Sigmoid colon (tissue), 7 donors: ENCODE measurements around the gene MORN1. TPM values are rescaled to one million over a fixed set of nuclear protein-coding genes. Genes with fewer than 3 reads are reported as not detected.

Experiments used
- DNase-seq: peaks from one replicate; pipeline ENCODE4 v3.0.0-alpha.2; 2019
- H3K27ac ChIP-seq, 4 donors: fragments of 200-600 bp; sonication (generic); one replicate each; pipeline ENCODE4 v1.5.1; 2016 to 2019; ENCODE audit warnings: mild to moderate bottlenecking in 1 of 4
- H3K27me3 ChIP-seq, 3 donors: fragments of 200-600 bp; sonication (generic); one replicate each; pipeline ENCODE4 v1.5.1; 2019; ENCODE audit warnings: mild to moderate bottlenecking in 1 of 3
- H3K36me3 ChIP-seq, 4 donors: fragments of 200-600 bp; sonication (generic); one replicate each; pipeline ENCODE4 v1.5.1; 2016 to 2019
- H3K4me1 ChIP-seq, 4 donors: fragments of 200-600 bp; sonication (generic); one replicate each; pipeline ENCODE4 v1.5.1; 2017 to 2019
- H3K4me3 ChIP-seq, 4 donors: fragments of 200-600 bp; sonication (generic); one replicate each; pipeline ENCODE4 v1.5.1; 2017 to 2019; ENCODE audit warnings: mild to moderate bottlenecking in 2 of 4, moderate library complexity in 1 of 4
- H3K9me3 ChIP-seq, 4 donors: fragments of 200-600 bp in 3 of 4; sonication (generic) in 3 of 4; one replicate each; pipeline versions ENCODE4 v1.5.1 to v1.6.1; 2013 to 2019
- CTCF ChIP-seq, 4 experiments: fragments of 450-650 bp in 3 of 4; fragments of 200-600 bp in 1 of 4; IDR thresholded peaks; one replicate each; pipeline ENCODE4 v1.5.1; 2016 to 2019; ENCODE audit warnings: antibody characterized with exemption in 4 of 4, mild to moderate bottlenecking in 3 of 4, moderate library complexity in 2 of 4
- EP300 ChIP-seq, 4 donors: sonication (generic); formaldehyde crosslinking; IDR thresholded peaks; one replicate each; pipeline ENCODE4 v1.6.1; 2017; ENCODE audit warnings: antibody characterized with exemption in 4 of 4
- POLR2A ChIP-seq, 2 donors: fragments of 450-650 bp; IDR thresholded peaks; one replicate each; pipeline ENCODE4 v1.6.1; 2016; ENCODE audit warnings: antibody characterized with exemption in 2 of 2, mild to moderate bottlenecking in 2 of 2, moderate library complexity in 2 of 2
- POLR2AphosphoS5 ChIP-seq, 4 donors: sonication (generic); formaldehyde crosslinking; IDR thresholded peaks; one replicate each; pipeline ENCODE4 v1.6.1; 2017; ENCODE audit warnings: antibody characterized with exemption in 4 of 4
- WGBS, 2 donors: extraction: QIAGEN DNeasy Blood & Tissue Kit; methylation state at CpG; one replicate each; pipeline ENCODE4 v1.1.7; 2013; 5-methylcytosine and 5-hydroxymethylcytosine counted together
- intact Hi-C: fragments of 100-400 bp; cut with DNase I; formaldehyde crosslinking; loops from one replicate; pipeline ENCODE4 v1.15.1; 2023
- polyA plus RNA-seq, 3 donors: library from polyadenylated mRNA; stranded (reverse); fragments of 200-250 nt; gene quantifications; one replicate each; pipeline ENCODE4 v1.2.3, GENCODE V29; 2013
- total RNA-seq, 4 donors: library from RNA; depleted of rRNA; stranded (reverse); fragments of >200 nt; gene quantifications; one replicate each; pipeline ENCODE4 v1.1.0, GENCODE V29; 2016
- donor health status: healthy with polysubstance abuse.
- donor health status: Bipolar disorder and iron deficiency.
- donor health status: healthy.

The MORN1 gene
- total and polyA plus RNA-seq, 7 donors = 2.4 to 9.1 (median 6.4) TPM

- 72 to 88% methylated on average over 25 of the region's 25 CpGs for WGBS, 2 donors
- DNase-seq = peak; percentile 50
- peaks cover 0 to 13% (median 10%) of the 10 kb centered on the region in 4 donors for H3K4me1 ChIP-seq
- no peaks in the 10 kb centered on the region for H3K27me3 ChIP-seq
- H3K4me3 ChIP-seq = no peak overlapping the region
- intact Hi-C loops = loop anchor here (5.0 kb wide), 1 partner anchor 45 kb away; no protein-coding TSS in a partner anchor
- no peak for TF ChIP-seq EP300 (IDR thresholded peaks at IDR 0.05)
- TF ChIP-seq POLR2AphosphoS5 (IDR thresholded peaks at IDR 0.05) = no peak
- no peak for TF ChIP-seq CTCF (IDR thresholded peaks at IDR 0.05)
- no peak for TF ChIP-seq POLR2A (IDR thresholded peaks at IDR 0.05)
- H3K9me3 ChIP-seq = no peaks in the 10 kb centered on the region
- H3K27ac ChIP-seq = no peak overlapping the region
- peaks cover 0 to 12% (median 0%) of the 10 kb centered on the region in 4 donors for H3K36me3 ChIP-seq
Observed at GRCh38 chr1:2376931-2377672, 14.3 kb downstream of the MORN1 start.

- no peaks in the 10 kb centered on the region for H3K9me3 ChIP-seq
- intact Hi-C loops = loop anchor here (5.0 kb wide), 1 partner anchor 44 kb away; no protein-coding TSS in a partner anchor
- no peak overlapping the region for H3K4me3 ChIP-seq
- 81 to 90% methylated on average over 23 of the region's 23 CpGs for WGBS, 2 donors
- DNase-seq = peak; percentile 60
- peaks cover 0 to 18% (median under 1%) of the 10 kb centered on the region in 4 donors for H3K36me3 ChIP-seq
- no peaks in the 10 kb centered on the region for H3K27me3 ChIP-seq
- H3K4me1 ChIP-seq = peaks cover 0 to 5% (median 2%) of the 10 kb centered on the region in 4 donors
- TF ChIP-seq POLR2AphosphoS5 (IDR thresholded peaks at IDR 0.05) (no peak), CTCF (IDR thresholded peaks at IDR 0.05) (no peak), POLR2A (IDR thresholded peaks at IDR 0.05) (no peak), EP300 (IDR thresholded peaks at IDR 0.05) (no peak)
- no peak overlapping the region for H3K27ac ChIP-seq
Observed at GRCh38 chr1:2376261-2376741, 15.1 kb downstream of the MORN1 start.

- peaks cover 0 to 1% (median 0%) of the 10 kb centered on the region in 4 donors for H3K4me1 ChIP-seq
- intact Hi-C loops = loop anchor here (5.0 kb wide), 1 partner anchor 44 kb away; no protein-coding TSS in a partner anchor
- TF ChIP-seq EP300 (IDR thresholded peaks at IDR 0.05) = no peak
- no peak for TF ChIP-seq CTCF (IDR thresholded peaks at IDR 0.05)
- TF ChIP-seq POLR2A (IDR thresholded peaks at IDR 0.05) = no peak
- no peak for TF ChIP-seq POLR2AphosphoS5 (IDR thresholded peaks at IDR 0.05)
- peaks cover 0 to 22% (median 2%) of the 10 kb centered on the region in 4 donors for H3K36me3 ChIP-seq
- 84 to 90% methylated on average over 7 of the region's 7 CpGs for WGBS, 2 donors
- H3K27ac ChIP-seq = no peak overlapping the region
- DNase-seq = peak; percentile 50
- H3K4me3 ChIP-seq = no peak overlapping the region
- no peaks in the 10 kb centered on the region for H3K27me3 ChIP-seq
- no peaks in the 10 kb centered on the region for H3K9me3 ChIP-seq
Observed at GRCh38 chr1:2375923-2376260, 15.5 kb downstream of the MORN1 start.

- WGBS, 2 donors = 82 to 88% methylated on average over 23 of the region's 23 CpGs
- Histone ChIP-seq H3K27me3 (no peaks in the 10 kb centered on the region), H3K36me3 (peaks cover 0 to 26% (median 2%) of the 10 kb centered on the region in 4 donors), H3K4me1 (no peaks in the 10 kb centered on the region), H3K27ac (no peak overlapping the region), H3K9me3 (no peaks in the 10 kb centered on the region), H3K4me3 (no peak overlapping the region)
- TF ChIP-seq POLR2A (IDR thresholded peaks at IDR 0.05) (no peak), POLR2AphosphoS5 (IDR thresholded peaks at IDR 0.05) (no peak), EP300 (IDR thresholded peaks at IDR 0.05) (no peak), CTCF (IDR thresholded peaks at IDR 0.05) (no peak)
- intact Hi-C loops = loop anchor here (5.0 kb wide), 1 partner anchor 43 kb away; no protein-coding TSS in a partner anchor
- DNase-seq = no peak
Observed at GRCh38 chr1:2375246-2375922, 16.0 kb downstream of the MORN1 start.
